Activated CD8-positive, alpha-beta T cell treated with anti-CD3 and anti-CD28 coated beads for 36 hours (primary cell): ENCODE results near the gene PRKN. TPM values are rescaled to one million over a fixed set of nuclear protein-coding genes. Genes with fewer than 3 reads are reported as not detected.

Experiments
- ATAC-seq: fragments of 200-7000 bp; cut with Tn5 transposase; one replicate; pipeline ENCODE4 v1.10.0; 2021; ENCODE audit warnings: mild to moderate bottlenecking, moderate library complexity
- CTCF ChIA-PET: fragments of 350-600 bp; sonication (Branson Sonifier 250); formaldehyde crosslinking; loops from one replicate; lab custom pipeline; 2021; ENCODE audit warnings: antibody characterized with exemption; lab: Charles Lee
- POLR2A ChIA-PET: fragments of 350-600 bp; sonication (Branson Sonifier 250); formaldehyde crosslinking; loops from one replicate; lab custom pipeline; 2021; ENCODE audit warnings: antibody characterized with exemption; lab: Charles Lee
- DNase-seq: peaks from one replicate; pipeline ENCODE4 v3.0.0-alpha.2; 2020
- H3K27ac Mint-ChIP-seq: one replicate; pipeline ENCODE4 v1.8.0; 2021; ENCODE audit warnings: mild to moderate bottlenecking, mixed read lengths
- H3K27me3 Mint-ChIP-seq: one replicate; pipeline ENCODE4 v1.8.0; 2021; ENCODE audit warnings: mixed read lengths
- H3K36me3 Mint-ChIP-seq: one replicate; pipeline ENCODE4 v1.8.0; 2021; ENCODE audit warnings: low read depth, mixed read lengths
- H3K4me1 Mint-ChIP-seq: one replicate; pipeline ENCODE4 v1.8.0; 2021; ENCODE audit warnings: low read depth, mixed read lengths
- H3K4me3 Mint-ChIP-seq: one replicate; pipeline ENCODE4 v1.8.0; 2021; ENCODE audit warnings: mild to moderate bottlenecking, moderate library complexity, mixed read lengths
- H3K9me3 Mint-ChIP-seq: one replicate; pipeline ENCODE4 v1.8.0; 2021; ENCODE audit warnings: mixed read lengths
- intact Hi-C: fragments of 100-400 bp; cut with micrococcal nuclease; formaldehyde crosslinking; loops from one replicate; pipeline ENCODE4 v1.10.0; 2022
- total RNA-seq, 2 experiments: library from RNA; stranded (reverse); gene quantifications; one replicate each; pipeline ENCODE4 v1.2.3, GENCODE V29; 2021
- TF ChIP-seq, protein P1 (sequence below): fragments of 200-600 bp; IDR thresholded peaks from one replicate; pipeline ENCODE4 v1.8.0; 2022; ENCODE audit warnings: antibody characterized with exemption, mild to moderate bottlenecking

Gene PRKN
- total RNA-seq, 2 experiments from 2014 or later = 1.2 to 1.4 TPM

DNA sequence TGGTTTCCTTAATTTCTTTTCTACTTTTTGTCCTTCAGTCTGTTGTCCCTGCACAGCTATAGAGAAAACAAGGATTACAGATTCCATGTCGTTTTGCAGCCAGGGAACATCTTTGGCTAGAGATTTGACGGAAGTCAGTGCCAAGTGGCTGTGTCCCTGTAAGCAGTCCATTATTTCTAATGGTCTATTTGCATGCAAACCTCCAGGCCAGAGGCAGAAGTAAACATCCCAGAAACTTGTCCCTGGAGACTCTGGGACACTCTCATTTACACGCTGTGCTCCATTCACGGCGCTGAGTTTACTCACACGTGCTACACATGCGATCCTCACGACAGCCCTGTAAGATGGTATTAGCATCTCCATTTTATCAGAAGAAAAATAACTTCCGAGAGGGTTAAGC lies 355.5 kb downstream of the PRKN start:
- no peak overlapping the region for H3K4me3 Mint-ChIP-seq
- CTCF ChIA-PET = no interaction called here
- DNase-seq (no peak), ATAC-seq (no peak)
- no peaks in the 10 kb centered on the region for H3K27me3 Mint-ChIP-seq
- intact Hi-C loops = no loop called here
- no peak overlapping the region for H3K27ac Mint-ChIP-seq
- H3K36me3 Mint-ChIP-seq = no peaks in the 10 kb centered on the region
- POLR2A ChIA-PET = no interaction called here
- H3K9me3 Mint-ChIP-seq = no peaks in the 10 kb centered on the region
- TF ChIP-seq, protein P1, sequence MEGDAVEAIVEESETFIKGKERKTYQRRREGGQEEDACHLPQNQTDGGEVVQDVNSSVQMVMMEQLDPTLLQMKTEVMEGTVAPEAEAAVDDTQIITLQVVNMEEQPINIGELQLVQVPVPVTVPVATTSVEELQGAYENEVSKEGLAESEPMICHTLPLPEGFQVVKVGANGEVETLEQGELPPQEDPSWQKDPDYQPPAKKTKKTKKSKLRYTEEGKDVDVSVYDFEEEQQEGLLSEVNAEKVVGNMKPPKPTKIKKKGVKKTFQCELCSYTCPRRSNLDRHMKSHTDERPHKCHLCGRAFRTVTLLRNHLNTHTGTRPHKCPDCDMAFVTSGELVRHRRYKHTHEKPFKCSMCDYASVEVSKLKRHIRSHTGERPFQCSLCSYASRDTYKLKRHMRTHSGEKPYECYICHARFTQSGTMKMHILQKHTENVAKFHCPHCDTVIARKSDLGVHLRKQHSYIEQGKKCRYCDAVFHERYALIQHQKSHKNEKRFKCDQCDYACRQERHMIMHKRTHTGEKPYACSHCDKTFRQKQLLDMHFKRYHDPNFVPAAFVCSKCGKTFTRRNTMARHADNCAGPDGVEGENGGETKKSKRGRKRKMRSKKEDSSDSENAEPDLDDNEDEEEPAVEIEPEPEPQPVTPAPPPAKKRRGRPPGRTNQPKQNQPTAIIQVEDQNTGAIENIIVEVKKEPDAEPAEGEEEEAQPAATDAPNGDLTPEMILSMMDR = no peak
- H3K4me1 Mint-ChIP-seq = no peaks in the 10 kb centered on the region

DNA sequence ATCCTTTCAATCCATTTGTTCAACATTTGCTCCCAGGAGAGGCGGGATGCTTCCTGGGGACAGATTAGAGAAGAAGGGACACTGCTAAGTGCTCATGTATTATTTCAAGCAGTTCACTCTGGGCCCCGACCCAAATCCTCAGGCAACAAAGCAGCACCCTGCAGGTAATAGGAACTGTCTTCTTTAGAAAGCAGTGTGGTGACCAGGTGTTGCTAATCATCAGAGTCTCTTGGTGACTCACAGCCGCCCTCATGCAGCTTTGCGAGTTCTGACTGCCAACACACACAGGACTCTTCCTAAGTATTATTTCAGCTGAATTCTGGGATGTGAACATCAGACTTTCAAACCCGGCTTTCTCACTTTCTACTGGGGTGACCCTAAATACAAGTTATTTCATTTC lies 356.4 kb downstream of the PRKN start:
- no peak for ATAC-seq
- POLR2A ChIA-PET = no interaction called here
- H3K27me3 Mint-ChIP-seq = no peaks in the 10 kb centered on the region

DNA sequence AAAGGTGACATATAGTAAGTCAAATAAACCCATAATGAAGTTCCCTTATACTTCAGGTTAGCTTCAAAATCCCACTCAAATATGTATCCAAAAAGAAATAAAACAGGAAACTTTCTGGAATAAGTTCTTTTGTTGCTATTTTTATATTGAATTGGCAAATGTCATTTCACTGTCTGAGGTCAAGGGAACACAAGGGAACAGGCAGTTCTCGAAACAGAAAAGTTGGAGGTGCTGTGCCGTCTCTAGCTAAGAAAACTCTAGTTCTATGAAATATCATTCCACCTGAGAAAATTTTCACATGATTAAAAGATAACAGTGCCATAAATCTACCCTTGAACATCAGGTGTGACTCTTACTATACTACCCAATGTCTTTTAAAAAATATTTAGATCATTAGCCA lies 358.5 kb downstream of the PRKN start:
- no peak for DNase-seq
- POLR2A ChIA-PET = no interaction called here
- Mint-ChIP-seq H3K4me1 (no peaks in the 10 kb centered on the region), H3K27ac (no peak overlapping the region), H3K4me3 (no peak overlapping the region), H3K27me3 (no peaks in the 10 kb centered on the region), H3K36me3 (no peaks in the 10 kb centered on the region), H3K9me3 (no peaks in the 10 kb centered on the region)
- CTCF ChIA-PET = no interaction called here
- no peak for ATAC-seq
- intact Hi-C loops = no loop called here
- TF ChIP-seq, protein P1 = no peak

More for the DNA sequence above, 356.4 kb downstream of the PRKN start:
- no peaks in the 10 kb centered on the region for H3K4me1 Mint-ChIP-seq
- intact Hi-C loops = no loop called here
- H3K36me3 Mint-ChIP-seq = no peaks in the 10 kb centered on the region
- no peak overlapping the region for H3K27ac Mint-ChIP-seq
- no peaks in the 10 kb centered on the region for H3K9me3 Mint-ChIP-seq
- H3K4me3 Mint-ChIP-seq = no peak overlapping the region
- TF ChIP-seq, protein P1 = no peak
- DNase-seq = no peak
- CTCF ChIA-PET = no interaction called here

DNA sequence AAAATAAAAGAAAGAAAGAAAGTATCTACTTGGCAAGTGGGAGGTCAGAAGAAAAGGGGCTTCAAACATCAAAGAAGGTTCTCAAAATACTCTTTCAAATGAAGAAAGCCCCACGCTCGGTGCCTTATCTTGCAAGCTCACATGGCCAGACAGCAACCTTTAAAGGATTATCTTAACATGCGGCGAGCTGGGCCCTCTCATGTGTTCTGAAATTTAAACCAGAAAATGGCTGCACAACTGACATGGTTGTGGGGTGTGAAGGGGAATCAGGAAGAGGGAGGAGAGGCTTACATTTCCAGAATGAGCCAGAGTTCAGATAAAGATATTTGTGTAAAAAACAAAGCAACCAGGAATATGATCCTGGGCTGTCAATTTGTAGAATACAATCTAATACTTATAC lies 363.1 kb downstream of the PRKN start:
- H3K36me3 Mint-ChIP-seq = no peaks in the 10 kb centered on the region
- POLR2A ChIA-PET = no interaction called here
- H3K9me3 Mint-ChIP-seq = peaks cover 3% of the 10 kb centered on the region

DNA sequence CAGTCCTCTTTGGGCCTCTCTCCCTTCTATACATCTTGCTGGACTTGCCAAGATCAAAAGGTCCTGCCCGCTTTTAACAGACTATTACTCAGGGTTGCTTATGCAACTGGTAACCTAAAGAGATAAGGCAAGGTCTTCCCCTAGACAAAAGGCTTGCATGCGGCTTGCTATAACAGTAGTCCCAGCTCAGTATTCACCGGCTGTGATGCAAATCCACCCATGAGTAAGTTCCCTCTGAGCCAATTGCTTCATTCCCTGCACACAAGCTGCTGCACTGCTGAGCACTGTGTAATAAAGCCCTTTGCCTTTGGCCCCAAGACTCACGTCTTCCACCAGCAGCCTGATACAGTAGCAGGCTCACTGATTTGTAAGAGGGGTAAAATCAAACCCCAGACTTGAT lies 363.8 kb downstream of the PRKN start:
- DNase-seq (no peak), ATAC-seq (no peak)
- POLR2A ChIA-PET = no interaction called here
- Mint-ChIP-seq H3K36me3 (no peaks in the 10 kb centered on the region), H3K27me3 (no peaks in the 10 kb centered on the region), H3K4me1 (no peaks in the 10 kb centered on the region), H3K4me3 (no peak overlapping the region), H3K27ac (no peak overlapping the region), H3K9me3 (peaks cover 3% of the 10 kb centered on the region)
- intact Hi-C loops = no loop called here
- CTCF ChIA-PET = no interaction called here
- TF ChIP-seq, protein P1 = no peak

More for the DNA sequence above, 363.1 kb downstream of the PRKN start:
- Mint-ChIP-seq H3K4me1 (no peaks in the 10 kb centered on the region), H3K27ac (no peak overlapping the region), H3K27me3 (no peaks in the 10 kb centered on the region), H3K4me3 (no peak overlapping the region)
- intact Hi-C loops = no loop called here
- CTCF ChIA-PET = no interaction called here
- TF ChIP-seq, protein P1 = no peak
- ATAC-seq (no peak), DNase-seq (no peak)
